CD4-positive, alpha-beta T cell (primary cell): ENCODE results near the gene TIMP3. TPM values are rescaled to one million over a fixed set of nuclear protein-coding genes. Genes with fewer than 3 reads are reported as not detected.

Experiments used
- ATAC-seq: fragments of 200-7000 bp; cut with Tn5 transposase; one replicate; pipeline ENCODE4 v1.10.0; 2022; ENCODE audit warnings: mild to moderate bottlenecking; ENCODE audit not compliant: poor library complexity
- CTCF ChIA-PET: fragments of 350-600 bp; sonication (Branson Sonifier 250); formaldehyde crosslinking; loops from one replicate; lab custom pipeline; 2021; ENCODE audit warnings: antibody characterized with exemption, inconsistent platforms; lab: Charles Lee
- POLR2A ChIA-PET: fragments of 350-600 bp; sonication (Branson Sonifier 250); formaldehyde crosslinking; loops from one replicate; lab custom pipeline; 2021; ENCODE audit warnings: antibody characterized with exemption, inconsistent platforms; lab: Charles Lee
- DNase-seq, 14 experiments: peaks; one replicate each; pipeline ENCODE4 v3.0.0-alpha.2; 2013 to 2020; ENCODE audit warnings: mixed read lengths in 2 of 14
- H3K27ac ChIP-seq, 2 donors: one replicate each; pipeline versions ENCODE4 v1.5.1 to v1.7.0; 2013; ENCODE audit warnings: low read length in 2 of 2, low read depth in 1 of 2, mild to moderate bottlenecking in 1 of 2
- H3K27me3 ChIP-seq, 2 experiments: 1 replicate in 1 of 2; 2 replicates in 1 of 2; pipeline versions ENCODE4 v1.6.1 to v1.7.0; 2013; ENCODE audit warnings: low read length in 2 of 2, control low read depth in 1 of 2, mild to moderate bottlenecking in 1 of 2, moderate library complexity in 1 of 2; ENCODE audit not compliant: insufficient read depth in 2 of 2, control insufficient read depth in 1 of 2
- H3K36me3 ChIP-seq: one replicate; pipeline ENCODE4 v1.6.1; 2013; ENCODE audit warnings: low read length, control low read depth; ENCODE audit not compliant: insufficient read depth
- H3K4me1 ChIP-seq: one replicate; pipeline ENCODE4 v1.6.1; 2013; ENCODE audit warnings: low read length, control low read depth; ENCODE audit not compliant: insufficient read depth
- H3K4me3 ChIP-seq: one replicate; pipeline ENCODE4 v1.5.1; 2013; ENCODE audit warnings: mild to moderate bottlenecking, low read length, moderate library complexity
- H3K9me3 ChIP-seq, 2 experiments: 1 replicate in 1 of 2; 2 replicates in 1 of 2; pipeline versions ENCODE4 v1.6.1 to v1.7.0; 2013; ENCODE audit warnings: low read length in 2 of 2, mild to moderate bottlenecking in 2 of 2, control low read depth in 1 of 2, moderate library complexity in 1 of 2; ENCODE audit not compliant: control insufficient read depth in 1 of 2, insufficient read depth in 1 of 2
- H3K27ac Mint-ChIP-seq: one replicate; pipeline ENCODE4 v1.8.0; 2020; ENCODE audit warnings: mixed read lengths
- H3K27me3 Mint-ChIP-seq: one replicate; pipeline ENCODE4 v1.8.0; 2021; ENCODE audit warnings: mixed read lengths
- H3K36me3 Mint-ChIP-seq: one replicate; pipeline ENCODE4 v1.8.0; 2021; ENCODE audit warnings: low read depth, mixed read lengths
- H3K4me1 Mint-ChIP-seq: one replicate; pipeline ENCODE4 v1.8.0; 2021; ENCODE audit warnings: low read depth, mixed read lengths
- H3K4me3 Mint-ChIP-seq: one replicate; pipeline ENCODE4 v1.8.0; 2020; ENCODE audit warnings: mild to moderate bottlenecking, mixed read lengths
- H3K9me3 Mint-ChIP-seq: one replicate; pipeline ENCODE4 v1.8.0; 2020; ENCODE audit warnings: mixed read lengths
- intact Hi-C, 2 experiments: fragments of 100-400 bp; cut with DNase I in 1 of 2; cut with micrococcal nuclease in 1 of 2; formaldehyde crosslinking; loops; one replicate each; pipeline versions ENCODE4 v1.15.1 to v1.9.0; 2023 to 2025; cut with DNase I, micrococcal nuclease
- total RNA-seq, 174 experiments: library from RNA in 2 of 174; stranded (reverse) in 2 of 174; gene quantifications; one replicate each; pipeline ENCODE4 v1.2.3 and lab custom pipeline; 2021 to 2026
- TF ChIP-seq, protein P1 (sequence below): fragments of 200-600 bp; IDR thresholded peaks from one replicate; pipeline ENCODE4 v1.8.0; 2022; ENCODE audit warnings: antibody characterized with exemption, mild to moderate bottlenecking

Gene TIMP3
- total RNA-seq, 2 experiments from 2014 or later = 0.06 TPM; not detected in 1

DNA sequence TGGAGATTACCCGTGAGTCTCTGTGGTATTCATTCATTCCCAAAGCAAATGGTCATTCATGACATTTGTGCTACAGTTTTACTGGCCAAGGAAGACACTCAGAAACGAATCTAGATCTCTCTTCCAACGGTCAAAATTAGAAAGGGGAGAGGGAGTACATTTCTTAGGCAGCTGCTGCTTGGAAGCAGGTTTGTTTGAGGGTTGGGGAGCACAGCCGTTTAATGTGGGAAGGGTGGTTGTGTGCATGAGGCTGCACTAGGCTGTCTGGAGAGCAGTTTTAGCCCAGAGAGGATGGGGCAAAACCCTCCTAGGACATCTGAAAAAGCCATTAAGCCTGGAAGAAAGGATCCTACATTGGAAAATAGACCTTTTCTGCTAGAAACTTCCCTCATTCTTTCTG lies 29.7 kb upstream of the TIMP3 start:
- H3K4me1 Mint-ChIP-seq = no peaks in the 10 kb centered on the region
- H3K4me3 ChIP-seq = no peak overlapping the region
- H3K27me3 ChIP-seq = peaks cover 0 to 7% of the 10 kb centered on the region in 2 experiments
- H3K9me3 ChIP-seq = peaks cover 0 to 6% of the 10 kb centered on the region in 2 experiments
- no peak for DNase-seq
- H3K4me1 ChIP-seq = no peaks in the 10 kb centered on the region
- TF ChIP-seq, protein P1, sequence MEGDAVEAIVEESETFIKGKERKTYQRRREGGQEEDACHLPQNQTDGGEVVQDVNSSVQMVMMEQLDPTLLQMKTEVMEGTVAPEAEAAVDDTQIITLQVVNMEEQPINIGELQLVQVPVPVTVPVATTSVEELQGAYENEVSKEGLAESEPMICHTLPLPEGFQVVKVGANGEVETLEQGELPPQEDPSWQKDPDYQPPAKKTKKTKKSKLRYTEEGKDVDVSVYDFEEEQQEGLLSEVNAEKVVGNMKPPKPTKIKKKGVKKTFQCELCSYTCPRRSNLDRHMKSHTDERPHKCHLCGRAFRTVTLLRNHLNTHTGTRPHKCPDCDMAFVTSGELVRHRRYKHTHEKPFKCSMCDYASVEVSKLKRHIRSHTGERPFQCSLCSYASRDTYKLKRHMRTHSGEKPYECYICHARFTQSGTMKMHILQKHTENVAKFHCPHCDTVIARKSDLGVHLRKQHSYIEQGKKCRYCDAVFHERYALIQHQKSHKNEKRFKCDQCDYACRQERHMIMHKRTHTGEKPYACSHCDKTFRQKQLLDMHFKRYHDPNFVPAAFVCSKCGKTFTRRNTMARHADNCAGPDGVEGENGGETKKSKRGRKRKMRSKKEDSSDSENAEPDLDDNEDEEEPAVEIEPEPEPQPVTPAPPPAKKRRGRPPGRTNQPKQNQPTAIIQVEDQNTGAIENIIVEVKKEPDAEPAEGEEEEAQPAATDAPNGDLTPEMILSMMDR = no peak
- ChIA-PET CTCF (no interaction called here), POLR2A (no interaction called here)
- no peaks in the 10 kb centered on the region for H3K36me3 Mint-ChIP-seq
- H3K27ac Mint-ChIP-seq = no peak overlapping the region
- H3K27me3 Mint-ChIP-seq = peaks cover 7% of the 10 kb centered on the region
- H3K27ac ChIP-seq = no peak overlapping the region
- no peak for ATAC-seq
- H3K36me3 ChIP-seq = no peaks in the 10 kb centered on the region
- H3K4me3 Mint-ChIP-seq = no peak overlapping the region
- H3K9me3 Mint-ChIP-seq = no peaks in the 10 kb centered on the region
- intact Hi-C loops = no loop called here

DNA sequence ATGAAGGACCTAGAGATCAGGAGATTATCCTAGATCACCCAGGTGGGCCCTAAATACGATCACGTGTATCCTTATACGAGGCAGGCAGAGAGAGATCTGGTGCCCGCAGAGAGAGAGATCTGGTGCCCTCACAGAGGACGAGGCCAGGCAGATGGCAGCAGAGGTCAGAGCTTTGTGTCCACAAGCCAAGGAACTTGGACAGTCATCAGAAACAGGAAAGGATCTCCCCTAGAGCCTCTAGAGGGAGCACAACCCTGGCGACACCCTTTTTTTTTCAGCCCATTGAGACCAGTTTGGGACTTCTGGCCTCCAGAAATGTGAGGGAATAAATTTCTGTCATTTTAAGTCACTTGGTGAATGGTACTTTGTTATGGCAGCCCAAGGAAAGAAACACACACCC lies 25.5 kb upstream of the TIMP3 start:
- H3K4me3 ChIP-seq = no peak overlapping the region
- no peak overlapping the region for H3K27ac ChIP-seq
- DNase-seq (no peak), ATAC-seq (no peak)
- TF ChIP-seq, protein P1 = no peak
- Mint-ChIP-seq H3K9me3 (no peaks in the 10 kb centered on the region), H3K4me1 (no peaks in the 10 kb centered on the region), H3K27me3 (peaks cover 7% of the 10 kb centered on the region), H3K4me3 (no peak overlapping the region), H3K36me3 (no peaks in the 10 kb centered on the region), H3K27ac (no peak overlapping the region)
- no peaks in the 10 kb centered on the region for H3K4me1 ChIP-seq
- no peaks in the 10 kb centered on the region for H3K36me3 ChIP-seq
- POLR2A ChIA-PET = no interaction called here
- H3K27me3 ChIP-seq = peaks cover 0 to 7% of the 10 kb centered on the region in 2 experiments
- H3K9me3 ChIP-seq = peaks cover 0 to 6% of the 10 kb centered on the region in 2 experiments
- intact Hi-C loops = no loop called here
- CTCF ChIA-PET = no interaction called here

DNA sequence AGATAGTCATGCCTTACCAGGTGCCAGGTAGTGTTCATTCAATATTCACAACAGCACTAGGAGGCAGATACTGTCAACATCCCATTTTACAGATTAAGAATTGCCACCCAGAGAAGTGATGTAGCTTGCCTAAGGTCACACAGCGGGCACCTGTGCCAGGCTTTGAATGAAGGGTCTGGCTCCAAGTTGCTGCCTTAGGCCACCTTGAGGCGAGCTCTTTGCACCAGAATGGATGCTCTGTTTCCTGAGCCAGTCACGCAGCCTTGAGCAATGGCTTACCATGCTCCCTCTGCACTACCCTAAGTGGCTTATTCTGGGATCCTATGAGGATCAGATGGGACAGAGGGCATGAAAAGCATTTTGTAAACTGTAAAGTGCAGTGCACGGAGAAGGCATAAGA lies 25.1 kb upstream of the TIMP3 start:
- Mint-ChIP-seq H3K4me1 (no peaks in the 10 kb centered on the region), H3K9me3 (no peaks in the 10 kb centered on the region), H3K36me3 (no peaks in the 10 kb centered on the region), H3K27me3 (peaks cover 7% of the 10 kb centered on the region), H3K27ac (no peak overlapping the region), H3K4me3 (no peak overlapping the region)
- Histone ChIP-seq H3K36me3 (no peaks in the 10 kb centered on the region), H3K4me1 (no peaks in the 10 kb centered on the region), H3K4me3 (no peak overlapping the region), H3K27ac (no peak overlapping the region), H3K9me3 (peaks cover 0 to 6% of the 10 kb centered on the region in 2 experiments), H3K27me3 (peaks cover 0 to 7% of the 10 kb centered on the region in 2 experiments)
- CTCF ChIA-PET = no interaction called here
- intact Hi-C loops = no loop called here
- no peak for ATAC-seq
- POLR2A ChIA-PET = no interaction called here
- no peak for DNase-seq
- TF ChIP-seq, protein P1 = no peak
